ENCODE measurements around the gene PRRC2B. TPM values are rescaled to one million over a fixed set of nuclear protein-coding genes. Genes with fewer than 3 reads are reported as not detected.
"Not testable (repeated sequence)": the region's sequence is repeated elsewhere in the genome, so short reads cannot be mapped to it uniquely, and the experiment has no call there.

PRRC2B gene
- total RNA-seq, 1 donor = 70.9 TPM

DNA sequence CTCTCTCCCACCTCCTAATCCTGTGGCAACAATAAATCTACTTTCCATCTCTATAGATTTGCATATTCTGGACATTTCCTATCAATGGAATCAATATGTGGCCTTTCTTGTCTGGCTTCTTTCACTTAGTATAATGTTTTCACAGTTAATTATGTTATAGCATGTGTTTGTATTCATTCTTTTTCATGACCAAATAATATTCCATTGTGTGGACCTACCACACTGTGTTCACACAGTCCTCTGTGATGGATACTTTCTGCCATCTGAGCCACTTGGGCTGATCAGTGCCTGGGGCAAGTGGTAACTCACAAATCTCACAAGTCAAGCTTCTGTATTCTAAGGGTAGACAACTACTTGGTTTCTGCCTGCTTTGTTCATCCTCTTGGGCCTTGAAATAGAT lies 60.1 kb downstream of the PRRC2B start:
- Histone ChIP-seq H3K9me3 (ENCODE audit: low read depth, low read length) (no peaks in the 10 kb centered on the region), H3K4me2 (ENCODE audit: insufficient read depth, low read length) (no peak overlapping the region), H3K27me3 (ENCODE audit: insufficient read depth, low read length) (no peaks in the 10 kb centered on the region), H3K79me2 (ENCODE audit: insufficient read depth, low read length) (peaks cover 71% of the 10 kb centered on the region), H3K4me1 (ENCODE audit: insufficient read depth, low read length) (no peaks in the 10 kb centered on the region), H3K27ac (ENCODE audit: low read depth, low read length) (no peak overlapping the region), H4K20me1 (ENCODE audit: insufficient read depth, low read length) (peaks cover 25% of the 10 kb centered on the region), H3K36me3 (ENCODE audit: insufficient read depth, low read length) (peaks cover 83% of the 10 kb centered on the region), H2AFZ (ENCODE audit: low read length) (no peak overlapping the region), H3K4me3 (ENCODE audit: insufficient read depth, low read length) (no peak overlapping the region)
- DNase-seq (ENCODE audit: insufficient read length, low spot score, missing footprints) = no peak
- TF ChIP-seq, protein P1, sequence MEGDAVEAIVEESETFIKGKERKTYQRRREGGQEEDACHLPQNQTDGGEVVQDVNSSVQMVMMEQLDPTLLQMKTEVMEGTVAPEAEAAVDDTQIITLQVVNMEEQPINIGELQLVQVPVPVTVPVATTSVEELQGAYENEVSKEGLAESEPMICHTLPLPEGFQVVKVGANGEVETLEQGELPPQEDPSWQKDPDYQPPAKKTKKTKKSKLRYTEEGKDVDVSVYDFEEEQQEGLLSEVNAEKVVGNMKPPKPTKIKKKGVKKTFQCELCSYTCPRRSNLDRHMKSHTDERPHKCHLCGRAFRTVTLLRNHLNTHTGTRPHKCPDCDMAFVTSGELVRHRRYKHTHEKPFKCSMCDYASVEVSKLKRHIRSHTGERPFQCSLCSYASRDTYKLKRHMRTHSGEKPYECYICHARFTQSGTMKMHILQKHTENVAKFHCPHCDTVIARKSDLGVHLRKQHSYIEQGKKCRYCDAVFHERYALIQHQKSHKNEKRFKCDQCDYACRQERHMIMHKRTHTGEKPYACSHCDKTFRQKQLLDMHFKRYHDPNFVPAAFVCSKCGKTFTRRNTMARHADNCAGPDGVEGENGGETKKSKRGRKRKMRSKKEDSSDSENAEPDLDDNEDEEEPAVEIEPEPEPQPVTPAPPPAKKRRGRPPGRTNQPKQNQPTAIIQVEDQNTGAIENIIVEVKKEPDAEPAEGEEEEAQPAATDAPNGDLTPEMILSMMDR (IDR thresholded peaks at IDR 0.05; ENCODE audit: extremely low read depth, low read depth, low read length) = no peak

DNA sequence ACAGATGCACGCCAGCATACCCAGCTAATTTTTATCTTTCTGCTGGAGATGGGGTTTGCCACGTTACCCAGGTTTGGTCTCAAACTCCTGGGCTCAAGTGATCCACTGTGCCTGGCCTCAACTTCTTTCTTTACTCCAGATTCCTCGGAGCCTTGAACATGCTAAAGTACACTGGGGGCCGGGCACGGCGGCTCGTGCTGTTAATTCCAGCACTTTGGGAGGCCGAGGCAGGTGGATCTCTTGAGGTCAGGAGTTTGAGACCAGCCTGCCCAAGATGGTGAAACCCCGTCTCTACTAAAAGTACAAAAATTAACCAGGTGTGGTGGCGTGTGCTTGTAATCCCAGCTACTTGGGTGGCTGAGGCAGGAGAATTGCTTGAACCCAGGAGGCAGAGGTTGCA lies 61.8 kb downstream of the PRRC2B start:
- H3K4me2 ChIP-seq (ENCODE audit: insufficient read depth, low read length); H3K4me1 ChIP-seq (ENCODE audit: insufficient read depth, low read length); H3K9me3 ChIP-seq (ENCODE audit: low read depth, low read length); H2AFZ ChIP-seq (ENCODE audit: low read length); DNase-seq (ENCODE audit: insufficient read length, low spot score, missing footprints); H3K27ac ChIP-seq (ENCODE audit: low read depth, low read length); H3K27me3 ChIP-seq (ENCODE audit: insufficient read depth, low read length); H3K4me3 ChIP-seq (ENCODE audit: insufficient read depth, low read length): not testable (repeated sequence)
- H3K36me3 ChIP-seq (ENCODE audit: insufficient read depth, low read length) = peaks cover 83% of the 10 kb centered on the region
- peaks cover 29% of the 10 kb centered on the region for H4K20me1 ChIP-seq (ENCODE audit: insufficient read depth, low read length)
- H3K79me2 ChIP-seq (ENCODE audit: insufficient read depth, low read length) = peaks cover 67% of the 10 kb centered on the region

- H3K4me3 ChIP-seq (ENCODE audit: insufficient read depth, low read length) = no peak overlapping the region
- H4K20me1 ChIP-seq (ENCODE audit: insufficient read depth, low read length) = peaks cover 29% of the 10 kb centered on the region
- peaks cover 59% of the 10 kb centered on the region for H3K79me2 ChIP-seq (ENCODE audit: insufficient read depth, low read length)
- no peaks in the 10 kb centered on the region for H3K27me3 ChIP-seq (ENCODE audit: insufficient read depth, low read length)
- H2AFZ ChIP-seq (ENCODE audit: low read length) = no peak overlapping the region
- TF ChIP-seq, protein P1 (IDR thresholded peaks at IDR 0.05; ENCODE audit: extremely low read depth, low read depth, low read length) = no peak
- H3K4me2 ChIP-seq (ENCODE audit: insufficient read depth, low read length) = no peak overlapping the region
- H3K4me1 ChIP-seq (ENCODE audit: insufficient read depth, low read length) = no peaks in the 10 kb centered on the region
- H3K27ac ChIP-seq (ENCODE audit: low read depth, low read length) = no peak overlapping the region
- H3K9me3 ChIP-seq (ENCODE audit: low read depth, low read length) = no peaks in the 10 kb centered on the region
- peaks cover 90% of the 10 kb centered on the region for H3K36me3 ChIP-seq (ENCODE audit: insufficient read depth, low read length)
- DNase-seq (ENCODE audit: insufficient read length, low spot score, missing footprints) = no peak
Observed at GRCh38 chr9:131457746-131458145, 63.9 kb downstream of the PRRC2B start.

DNA sequence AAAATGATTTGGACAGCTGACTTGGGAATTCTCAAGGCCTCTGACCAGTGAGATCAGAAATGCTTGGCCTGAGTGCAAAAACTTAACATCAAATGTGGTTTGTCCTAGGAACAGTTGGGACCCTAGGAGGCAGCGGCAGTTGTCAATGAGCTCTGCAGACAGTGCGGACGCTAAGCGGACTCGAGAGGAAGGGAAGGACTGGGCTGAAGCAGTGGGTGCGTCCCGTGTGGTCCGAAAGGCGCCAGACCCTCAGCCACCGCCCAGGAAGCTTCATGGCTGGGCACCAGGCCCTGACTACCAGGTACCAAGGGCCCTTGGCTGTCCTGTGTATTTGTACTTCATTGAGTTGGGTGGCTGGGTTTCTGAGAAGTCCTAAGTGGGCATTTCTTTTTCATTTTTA lies 65.2 kb downstream of the PRRC2B start:
- no peak overlapping the region for H3K4me3 ChIP-seq (ENCODE audit: insufficient read depth, low read length)
- DNase-seq (ENCODE audit: insufficient read length, low spot score, missing footprints) = no peak
- H3K27me3 ChIP-seq (ENCODE audit: insufficient read depth, low read length) = no peaks in the 10 kb centered on the region
- TF ChIP-seq, protein P1 (IDR thresholded peaks at IDR 0.05; ENCODE audit: extremely low read depth, low read depth, low read length) = no peak
- H3K9me3 ChIP-seq (ENCODE audit: low read depth, low read length) = no peaks in the 10 kb centered on the region
- peaks cover 51% of the 10 kb centered on the region for H3K79me2 ChIP-seq (ENCODE audit: insufficient read depth, low read length)
- no peaks in the 10 kb centered on the region for H3K4me1 ChIP-seq (ENCODE audit: insufficient read depth, low read length)
- H3K27ac ChIP-seq (ENCODE audit: low read depth, low read length) = no peak overlapping the region
- peaks cover 88% of the 10 kb centered on the region for H3K36me3 ChIP-seq (ENCODE audit: insufficient read depth, low read length)
- no peak overlapping the region for H2AFZ ChIP-seq (ENCODE audit: low read length)
- no peak overlapping the region for H3K4me2 ChIP-seq (ENCODE audit: insufficient read depth, low read length)
- peaks cover 21% of the 10 kb centered on the region for H4K20me1 ChIP-seq (ENCODE audit: insufficient read depth, low read length)

Data from osteoblast (primary cell).